DOHH2 (cell line): ENCODE results near the gene SYNJ2.

Experiments
- H3F3A ChIP-seq: fragments of 200-600 bp; sonication (generic), shearing (Covaris generic); 2 replicates; pipeline ENCODE4 v1.6.0; 2016; ENCODE audit warnings: antibody characterized with exemption, mild to moderate bottlenecking; ENCODE audit not compliant: control insufficient read depth, insufficient read depth
- H3K27ac ChIP-seq: fragments of 200-600 bp; sonication (generic); 2 replicates; pipeline ENCODE4 v1.5.1; 2014; ENCODE audit warnings: low read depth, mild to moderate bottlenecking, low read length, moderate library complexity
- H3K27me3 ChIP-seq: fragments of 200-600 bp; sonication (generic); 2 replicates; pipeline ENCODE4 v1.6.1; 2014; ENCODE audit warnings: mild to moderate bottlenecking, low read length, mixed read lengths; ENCODE audit not compliant: control insufficient read depth
- H3K36me3 ChIP-seq: fragments of 200-600 bp; sonication (generic); 2 replicates; pipeline ENCODE4 v1.6.1; 2014; ENCODE audit warnings: mild to moderate bottlenecking, low read length, moderate library complexity, mixed read lengths; ENCODE audit not compliant: control insufficient read depth
- H3K4me1 ChIP-seq: fragments of 200-600 bp; sonication (generic); 2 replicates; pipeline ENCODE4 v1.6.1; 2014; ENCODE audit warnings: mild to moderate bottlenecking, low read length, mixed read lengths; ENCODE audit not compliant: control insufficient read depth
- H3K4me2 ChIP-seq: fragments of 200-600 bp; sonication (generic); 2 replicates; pipeline ENCODE4 v1.6.0; 2014; ENCODE audit warnings: mild to moderate bottlenecking, low read length, moderate library complexity
- H3K4me3 ChIP-seq: fragments of 200-600 bp; sonication (generic); 2 replicates; pipeline ENCODE4 v1.5.1; 2014; ENCODE audit warnings: mild to moderate bottlenecking, low read length, mixed read lengths
- H3K79me2 ChIP-seq: fragments of 200-600 bp; sonication (generic); 2 replicates; pipeline ENCODE4 v1.6.1; 2014; ENCODE audit warnings: mild to moderate bottlenecking, low read length, mixed read lengths; ENCODE audit not compliant: control insufficient read depth
- H3K9me2 ChIP-seq: fragments of 200-600 bp; sonication (generic); replicated peaks from 2 replicates; pipeline ENCODE4 v1.6.1; 2014; ENCODE audit warnings: mild to moderate bottlenecking, low read length, mixed read lengths; ENCODE audit not compliant: control insufficient read depth
- H3K9me3 ChIP-seq: fragments of 200-600 bp; sonication (generic); 2 replicates; pipeline ENCODE4 v1.6.1; 2014; ENCODE audit warnings: antibody characterized with exemption, low read length, mixed read lengths; ENCODE audit not compliant: control insufficient read depth, insufficient read depth
- H4K20me1 ChIP-seq: fragments of 200-600 bp; sonication (generic); 2 replicates; pipeline ENCODE4 v1.6.0; 2014; ENCODE audit warnings: low read depth, mild to moderate bottlenecking, antibody characterized with exemption, low read length, moderate library complexity; ENCODE audit not compliant: control insufficient read depth, insufficient read depth
- EZH2phosphoT487 ChIP-seq: fragments of 200-600 bp; sonication (generic); IDR thresholded peaks from 2 replicates; pipeline ENCODE4 v1.6.1; 2017; ENCODE audit warnings: borderline replicate concordance, mild to moderate bottlenecking, antibody characterized with exemption, low read length, moderate library complexity, mixed read lengths
- TF ChIP-seq, protein P1 (sequence below): fragments of 200-600 bp; sonication (generic); IDR thresholded peaks from one replicate; pipeline ENCODE4 v1.5.1; 2014; ENCODE audit warnings: antibody characterized with exemption, mild to moderate bottlenecking, low read depth, low read length; ENCODE audit not compliant: poor library complexity, severe bottlenecking

The SYNJ2 gene

DNA sequence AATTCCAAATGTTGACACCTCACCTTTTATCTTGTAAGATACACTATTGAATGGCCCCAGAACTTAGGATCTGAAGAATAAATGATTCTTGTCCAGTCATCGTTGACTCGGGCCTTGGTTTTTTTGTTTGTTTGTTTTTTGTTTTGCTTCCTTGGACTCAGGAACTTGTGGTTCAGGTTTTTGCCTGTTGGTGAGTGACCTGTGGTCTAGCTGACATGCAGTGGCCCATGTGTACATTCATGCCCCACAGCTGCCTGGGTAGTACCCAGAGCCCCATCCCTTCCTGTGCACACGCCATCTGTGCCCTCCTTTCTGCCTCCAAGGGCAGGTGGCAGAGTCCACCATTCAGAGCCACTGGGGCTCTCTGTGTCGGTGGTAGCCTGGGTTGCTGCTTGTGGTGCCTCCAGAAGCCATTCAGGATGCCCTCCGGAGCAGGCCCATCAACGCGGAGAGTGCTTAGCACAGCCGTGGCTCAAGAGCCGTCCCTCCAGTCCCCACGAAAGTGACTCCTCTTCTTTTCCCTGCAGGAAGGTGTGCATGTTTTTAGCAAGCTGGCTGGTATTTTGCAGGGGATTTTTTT, 85.9 kb downstream of the SYNJ2 start:
- Histone ChIP-seq H3K79me2 (no peaks in the 10 kb centered on the region), H3K4me1 (no peaks in the 10 kb centered on the region), H3K9me2 (no peaks in the 10 kb centered on the region), H3K27ac (no peak overlapping the region), H3K36me3 (no peaks in the 10 kb centered on the region), H3K9me3 (no peaks in the 10 kb centered on the region), H3K27me3 (no peaks in the 10 kb centered on the region; the same call in 1 of the 2 replicates), H4K20me1 (no peaks in the 10 kb centered on the region), H3K4me2 (no peak overlapping the region), H3K4me3 (no peak overlapping the region), H3F3A (no peaks in the 10 kb centered on the region)
- no peak for TF ChIP-seq EZH2phosphoT487
- TF ChIP-seq, protein P1, sequence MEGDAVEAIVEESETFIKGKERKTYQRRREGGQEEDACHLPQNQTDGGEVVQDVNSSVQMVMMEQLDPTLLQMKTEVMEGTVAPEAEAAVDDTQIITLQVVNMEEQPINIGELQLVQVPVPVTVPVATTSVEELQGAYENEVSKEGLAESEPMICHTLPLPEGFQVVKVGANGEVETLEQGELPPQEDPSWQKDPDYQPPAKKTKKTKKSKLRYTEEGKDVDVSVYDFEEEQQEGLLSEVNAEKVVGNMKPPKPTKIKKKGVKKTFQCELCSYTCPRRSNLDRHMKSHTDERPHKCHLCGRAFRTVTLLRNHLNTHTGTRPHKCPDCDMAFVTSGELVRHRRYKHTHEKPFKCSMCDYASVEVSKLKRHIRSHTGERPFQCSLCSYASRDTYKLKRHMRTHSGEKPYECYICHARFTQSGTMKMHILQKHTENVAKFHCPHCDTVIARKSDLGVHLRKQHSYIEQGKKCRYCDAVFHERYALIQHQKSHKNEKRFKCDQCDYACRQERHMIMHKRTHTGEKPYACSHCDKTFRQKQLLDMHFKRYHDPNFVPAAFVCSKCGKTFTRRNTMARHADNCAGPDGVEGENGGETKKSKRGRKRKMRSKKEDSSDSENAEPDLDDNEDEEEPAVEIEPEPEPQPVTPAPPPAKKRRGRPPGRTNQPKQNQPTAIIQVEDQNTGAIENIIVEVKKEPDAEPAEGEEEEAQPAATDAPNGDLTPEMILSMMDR: no peak

DNA sequence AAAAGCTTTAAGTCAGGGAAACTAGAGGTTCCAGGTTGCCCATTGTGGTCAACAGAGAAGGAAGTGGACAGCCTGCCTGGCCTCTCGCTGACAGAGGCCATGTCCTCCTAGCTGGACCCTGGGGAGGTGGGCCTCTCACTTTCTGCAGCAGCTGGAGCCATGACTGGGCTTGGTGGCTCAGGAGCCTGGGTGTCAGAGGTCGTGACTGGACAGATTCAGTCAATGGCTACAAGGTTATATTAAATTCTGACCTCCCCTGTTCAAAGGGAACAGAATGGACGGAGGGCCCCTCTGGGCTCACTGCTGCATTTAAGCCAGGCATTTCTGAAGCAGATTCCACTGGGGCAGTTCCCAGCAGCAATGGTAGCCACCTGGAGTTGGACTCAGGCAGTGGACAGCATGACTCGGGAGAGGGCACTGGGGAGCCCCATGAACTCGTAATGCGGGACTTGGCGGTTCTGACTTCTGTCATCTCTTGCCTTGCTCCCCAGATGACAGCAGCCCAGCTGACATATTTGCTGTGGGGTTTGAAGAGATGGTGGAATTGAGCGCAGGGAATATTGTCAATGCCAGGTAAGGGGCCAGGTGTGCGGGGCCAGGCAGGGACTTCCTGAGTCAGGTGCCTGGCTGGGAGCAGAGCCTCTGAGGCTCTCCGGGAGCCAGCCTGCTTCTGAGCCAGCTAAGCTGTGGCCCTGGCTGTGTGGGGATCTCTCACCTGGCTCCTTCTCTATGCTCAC, 86.7 kb downstream of the SYNJ2 start:
- Histone ChIP-seq H3K4me2 (no peak overlapping the region), H3K4me3 (no peak overlapping the region), H3K27ac (no peak overlapping the region)

DNA sequence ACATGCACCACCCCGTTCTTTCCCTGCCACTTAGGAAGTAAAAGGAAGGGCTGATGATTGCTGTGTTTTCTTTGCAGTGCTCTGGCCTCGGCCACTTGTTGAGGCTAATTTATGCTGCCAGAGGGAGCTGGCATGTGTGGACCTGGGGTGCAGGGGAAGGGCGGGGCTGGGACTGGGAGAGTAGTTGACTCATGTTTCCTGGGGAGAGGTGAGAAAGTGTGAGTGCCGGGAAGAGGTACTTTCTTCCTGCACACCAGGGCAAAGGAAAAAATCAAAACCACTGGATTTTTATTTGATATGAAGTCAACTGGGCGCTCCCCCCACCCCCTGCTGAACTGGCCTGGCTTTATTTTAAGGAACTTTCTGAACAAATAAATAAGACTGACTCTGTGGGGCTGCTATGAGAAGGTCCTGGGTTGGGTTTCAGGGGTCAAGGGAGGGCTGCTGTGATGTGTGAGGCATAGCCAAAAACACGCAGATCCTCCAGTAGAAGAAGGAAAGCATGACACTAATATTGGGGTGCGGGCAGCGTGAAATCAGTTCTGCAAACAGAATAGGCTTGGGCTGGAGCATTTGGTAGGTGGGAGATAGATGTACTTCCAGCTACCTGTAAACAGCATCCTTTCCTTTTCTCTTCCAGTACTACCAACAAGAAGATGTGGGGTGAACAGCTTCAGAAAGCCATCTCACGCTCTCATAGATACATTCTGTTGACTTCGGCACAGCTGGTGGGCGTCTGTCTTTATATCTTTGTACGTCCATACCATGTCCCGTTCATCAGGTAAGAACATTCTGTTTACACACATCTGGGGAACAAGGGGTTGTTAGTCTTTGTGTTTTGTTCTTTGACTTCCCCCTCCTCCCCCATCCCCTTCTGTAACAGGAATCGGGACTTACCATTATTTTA, 87.5 kb downstream of the SYNJ2 start:
- H3K27me3 ChIP-seq: no peaks in the 10 kb centered on the region; the same call in 1 of the 2 replicates
- H3K9me2 ChIP-seq: no peaks in the 10 kb centered on the region
- TF ChIP-seq, protein P1: no peak
- no peak for TF ChIP-seq EZH2phosphoT487
- H3K9me3 ChIP-seq: no peaks in the 10 kb centered on the region
- H3K4me1 ChIP-seq: no peaks in the 10 kb centered on the region
- no peaks in the 10 kb centered on the region for H3F3A ChIP-seq
- H3K36me3 ChIP-seq: no peaks in the 10 kb centered on the region
- H3K79me2 ChIP-seq: no peaks in the 10 kb centered on the region
- no peak overlapping the region for H3K4me3 ChIP-seq
- H4K20me1 ChIP-seq: no peaks in the 10 kb centered on the region
- no peak overlapping the region for H3K27ac ChIP-seq
- no peak overlapping the region for H3K4me2 ChIP-seq

More for the DNA sequence above, 86.7 kb downstream of the SYNJ2 start:
- Histone ChIP-seq H3K79me2 (no peaks in the 10 kb centered on the region), H3K36me3 (no peaks in the 10 kb centered on the region), H4K20me1 (no peaks in the 10 kb centered on the region), H3K9me2 (no peaks in the 10 kb centered on the region), H3F3A (no peaks in the 10 kb centered on the region), H3K27me3 (no peaks in the 10 kb centered on the region; the same call in 1 of the 2 replicates), H3K9me3 (no peaks in the 10 kb centered on the region), H3K4me1 (no peaks in the 10 kb centered on the region)
- no peak for TF ChIP-seq EZH2phosphoT487
- TF ChIP-seq, protein P1: no peak
